HG03520 (cell line): ENCODE results near the gene RGL1.

Experiments used
- ATAC-seq: cut with Tn5 transposase; IDR thresholded peaks from one replicate; pipeline ENCODE4 v1.9.1; 2021; ENCODE audit warnings: mild to moderate bottlenecking, moderate library complexity; ENCODE audit not compliant: unreplicated experiment

The RGL1 gene

DNA sequence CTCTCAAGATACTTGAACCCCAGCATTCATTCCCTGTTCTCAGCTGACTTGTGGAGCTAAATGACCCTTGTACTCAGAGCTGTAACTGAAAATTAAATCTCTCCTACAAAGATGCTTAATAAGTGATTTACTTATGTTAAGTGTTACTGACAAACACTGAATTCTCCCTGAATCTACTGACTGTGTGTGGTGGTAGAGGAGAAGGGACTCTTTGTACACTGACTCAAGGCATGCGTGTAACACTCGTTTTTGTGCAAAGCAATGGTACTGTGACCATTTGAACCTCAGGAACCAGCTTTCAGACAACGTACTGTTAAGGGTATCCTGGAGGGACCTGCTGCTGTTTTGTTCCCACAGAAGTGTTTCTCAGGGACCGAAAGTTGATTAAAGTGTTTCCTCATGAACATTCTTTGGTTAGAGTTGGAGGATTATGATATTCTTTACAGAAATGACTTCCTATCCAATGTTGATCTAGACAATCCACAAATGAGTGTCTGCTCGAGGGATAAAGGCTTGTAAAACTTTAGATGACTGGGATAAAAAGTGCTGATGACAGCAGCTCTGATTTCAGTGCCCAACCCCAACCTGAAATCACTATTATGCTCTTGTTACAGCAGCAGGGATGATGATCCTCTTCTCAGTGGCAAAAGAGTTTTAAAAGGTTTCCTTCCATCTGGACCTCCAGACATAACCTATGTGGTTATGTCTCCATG, 12.8 kb downstream of the RGL1 start:
- no peak for ATAC-seq

DNA sequence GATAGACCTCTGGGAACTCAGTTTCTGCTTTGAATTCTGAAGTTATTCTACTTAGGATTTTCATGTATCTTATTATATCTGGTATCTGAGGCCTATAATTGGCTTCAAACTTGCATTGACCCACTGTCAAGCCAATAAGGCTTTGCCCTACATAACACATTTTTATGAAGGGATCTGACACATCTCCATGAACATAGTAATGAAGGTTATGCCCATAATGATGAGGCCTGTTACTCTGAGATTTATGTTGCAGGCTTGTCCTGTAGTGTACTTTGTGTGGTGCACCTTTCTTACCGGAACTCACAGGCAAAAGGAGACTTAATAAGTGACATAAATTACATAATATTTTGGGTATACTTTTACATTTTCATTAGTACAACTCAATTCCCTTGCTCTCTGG, 14.1 kb downstream of the RGL1 start:
- no peak for ATAC-seq

DNA sequence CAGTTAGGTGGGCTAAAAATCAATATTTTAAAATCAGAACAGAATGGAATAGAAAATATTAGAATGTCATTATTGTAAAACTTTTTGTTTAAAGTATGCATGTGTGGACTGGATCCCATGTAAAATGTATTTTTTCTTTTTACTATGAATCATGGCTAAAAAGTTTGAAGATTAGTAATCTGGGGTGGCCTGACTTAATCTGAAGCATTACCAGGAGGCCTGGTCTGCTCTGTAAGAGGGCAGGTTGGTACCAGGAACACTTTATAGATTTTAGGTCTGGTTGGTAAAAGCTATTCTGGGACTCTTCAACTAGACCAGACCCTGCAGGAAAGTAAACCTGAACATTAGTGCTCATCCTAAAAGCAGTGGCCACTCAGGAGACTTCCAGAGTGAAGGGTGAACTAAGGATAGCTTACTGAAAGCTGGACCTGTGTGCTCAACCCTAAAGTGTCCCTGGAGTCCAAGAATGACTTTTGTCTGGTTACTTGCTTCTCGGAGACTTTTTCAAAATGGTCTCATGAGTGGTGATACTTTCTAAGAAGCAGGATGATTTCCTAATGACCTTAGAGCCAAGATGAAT, 16.5 kb downstream of the RGL1 start:
- ATAC-seq = no peak

DNA sequence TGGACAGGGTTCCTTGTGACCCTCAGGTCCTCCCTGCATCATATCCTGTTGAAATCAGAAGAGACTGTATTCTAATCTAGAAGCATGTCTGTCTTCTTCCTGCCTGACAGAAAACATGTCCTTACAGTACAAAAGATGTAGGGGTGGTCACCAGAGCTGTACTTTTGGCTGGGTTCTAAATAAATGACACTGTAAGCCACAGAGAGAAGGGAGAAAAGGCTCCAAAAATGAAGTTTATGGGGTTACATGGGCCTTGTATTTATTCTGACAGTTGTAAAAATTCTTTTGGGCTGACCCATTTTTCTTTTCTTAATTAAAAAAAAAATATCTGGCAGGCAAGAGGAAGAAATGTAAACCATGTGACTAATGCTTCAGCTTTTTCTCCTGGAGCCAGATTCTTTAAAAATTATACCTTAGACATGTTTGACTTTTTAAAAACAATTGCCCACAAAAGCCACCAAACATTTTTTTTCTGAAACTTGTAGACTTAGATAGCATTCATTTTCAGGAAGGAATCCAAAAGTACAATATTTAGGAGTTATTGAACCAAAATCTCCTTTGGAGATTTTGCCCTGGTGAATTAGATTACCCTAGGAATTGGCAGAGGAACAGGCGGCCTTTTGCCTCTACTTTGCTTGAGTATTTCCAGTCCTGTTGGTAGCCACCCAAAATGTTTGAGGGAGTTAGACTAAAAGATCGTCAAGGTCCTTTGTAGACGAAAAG, 17.1 kb downstream of the RGL1 start:
- no peak for ATAC-seq

DNA sequence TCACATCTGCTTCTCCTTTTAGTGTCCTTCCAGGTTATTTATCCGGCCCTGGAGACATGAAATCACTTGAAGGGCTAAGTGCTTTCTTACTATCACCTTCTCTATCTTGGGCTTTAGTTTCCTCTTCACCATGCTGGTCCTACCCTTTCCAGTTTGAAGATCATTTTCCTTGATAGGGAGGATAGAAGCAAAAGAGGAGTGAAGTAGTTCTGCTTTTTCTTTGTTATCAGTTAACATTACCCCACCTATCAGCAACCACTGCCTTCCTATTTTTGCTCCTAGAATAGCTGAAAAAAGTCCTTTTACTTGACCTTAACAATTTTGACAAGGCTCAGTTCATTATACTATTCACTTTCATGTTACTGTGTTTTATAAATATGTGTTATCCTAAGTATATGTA, 19.4 kb downstream of the RGL1 start:
- ATAC-seq = no peak

DNA sequence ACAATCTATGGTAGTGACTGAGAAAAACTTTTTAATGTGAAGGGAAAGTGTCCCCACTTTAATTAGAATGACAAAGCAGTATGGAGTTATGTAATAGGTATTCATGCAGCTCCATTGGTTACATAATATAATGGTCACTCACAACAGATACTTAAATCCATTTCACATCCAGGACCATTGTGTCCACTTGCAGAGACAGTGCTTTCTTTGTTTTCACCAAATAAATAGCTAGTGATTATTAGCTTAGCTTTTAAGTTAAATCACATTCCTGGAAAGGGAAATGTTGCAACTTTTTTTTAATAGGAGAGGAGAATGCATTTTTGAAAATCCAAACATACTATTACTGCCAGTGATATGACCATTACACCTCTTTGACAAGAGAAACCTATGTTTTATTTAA, 22.9 kb downstream of the RGL1 start:
- ATAC-seq = no peak

DNA sequence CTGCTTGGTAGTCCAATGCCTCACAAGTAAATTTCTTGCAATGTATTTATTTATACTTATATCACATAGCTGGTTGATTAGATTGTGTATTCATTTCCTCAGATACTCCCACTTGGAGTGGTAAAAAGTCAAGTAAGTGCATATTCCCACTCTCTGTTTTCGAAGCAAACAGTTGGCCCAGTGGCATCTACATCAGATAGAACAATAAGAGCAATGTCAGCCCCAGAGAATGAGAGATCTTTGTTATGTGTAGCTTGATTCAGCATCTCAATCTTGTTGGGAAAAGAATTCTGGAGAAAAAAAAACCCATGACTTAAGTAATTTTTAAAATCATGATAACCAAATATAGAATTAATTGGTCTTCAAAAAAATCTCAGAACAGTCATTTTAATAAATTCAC, 25.5 kb downstream of the RGL1 start:
- ATAC-seq = no peak

DNA sequence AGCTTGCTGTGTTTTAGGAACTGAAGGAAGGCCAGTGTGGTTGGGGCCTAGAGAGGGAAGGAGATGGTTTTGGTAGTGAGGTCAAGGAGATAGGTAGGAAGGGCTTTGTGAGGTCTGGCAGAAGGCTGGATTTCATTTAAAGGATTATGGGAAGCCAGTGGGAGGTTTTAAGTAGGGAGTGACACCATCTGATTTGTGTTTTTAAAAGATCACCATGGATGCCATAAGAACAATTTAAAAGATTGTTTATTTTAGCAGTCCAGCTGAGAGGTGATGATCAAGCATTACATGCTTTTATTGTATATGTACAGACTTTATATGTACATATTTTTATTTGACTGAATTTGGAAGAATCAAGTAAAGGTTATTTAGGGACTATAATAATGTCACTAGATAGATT, 26.4 kb downstream of the RGL1 start:
- no peak for ATAC-seq

DNA sequence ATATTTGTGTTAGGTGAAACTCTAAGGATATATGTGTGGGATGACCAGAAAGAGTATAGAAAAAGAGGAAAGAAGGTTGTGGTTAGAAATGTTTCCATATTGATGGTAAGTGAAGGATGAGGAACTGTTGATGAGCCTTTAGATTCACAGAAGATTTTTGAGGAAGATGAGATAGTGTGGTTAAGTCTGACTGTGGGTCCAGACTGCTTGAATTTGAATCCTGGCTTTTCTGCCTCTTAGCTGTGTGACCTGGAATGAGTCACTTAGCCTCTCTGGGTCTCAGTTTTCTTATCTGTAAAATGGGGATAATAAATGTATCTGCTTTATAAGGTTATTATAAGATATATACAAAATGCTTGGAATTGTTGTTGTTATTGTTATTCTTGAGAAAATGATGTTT, 27.5 kb downstream of the RGL1 start:
- ATAC-seq = no peak

DNA sequence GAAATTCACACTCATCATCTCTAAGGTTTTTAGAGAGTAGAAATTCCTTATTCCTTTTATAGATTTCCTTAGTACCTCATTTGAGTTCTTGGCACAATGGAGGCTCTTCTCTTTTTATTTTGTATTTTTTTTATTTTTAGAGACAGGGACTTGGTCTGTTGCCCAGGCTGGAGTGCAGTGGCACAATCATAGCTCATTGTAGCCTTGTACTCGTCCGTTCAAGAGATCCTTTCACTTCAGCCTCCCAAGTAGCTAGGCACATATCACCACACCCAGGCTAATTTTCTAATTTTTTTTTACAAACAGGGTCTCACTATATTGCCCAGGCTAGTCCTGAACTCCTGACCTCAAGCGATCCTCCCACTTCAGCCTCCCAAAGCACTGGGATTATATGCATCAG, 29.6 kb downstream of the RGL1 start:
- ATAC-seq = no peak

DNA sequence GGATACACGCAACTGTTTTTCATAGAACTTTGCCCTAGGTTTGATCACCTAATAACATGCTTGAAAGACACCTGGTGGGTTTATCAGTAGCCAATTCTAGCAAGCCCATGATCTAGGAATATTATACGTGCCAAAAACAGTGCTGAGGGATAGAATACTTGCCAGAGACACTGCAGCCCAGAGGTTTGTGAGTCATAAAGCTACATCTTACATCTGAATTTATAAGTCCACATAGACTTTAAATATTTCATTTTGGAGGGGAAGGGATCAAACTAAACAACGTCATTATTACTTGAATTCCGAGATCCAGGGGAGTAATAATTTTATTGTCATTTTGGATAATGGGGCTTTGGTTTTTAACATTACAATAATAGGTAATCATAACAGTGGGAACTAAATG, 31.7 kb downstream of the RGL1 start:
- ATAC-seq = no peak

DNA sequence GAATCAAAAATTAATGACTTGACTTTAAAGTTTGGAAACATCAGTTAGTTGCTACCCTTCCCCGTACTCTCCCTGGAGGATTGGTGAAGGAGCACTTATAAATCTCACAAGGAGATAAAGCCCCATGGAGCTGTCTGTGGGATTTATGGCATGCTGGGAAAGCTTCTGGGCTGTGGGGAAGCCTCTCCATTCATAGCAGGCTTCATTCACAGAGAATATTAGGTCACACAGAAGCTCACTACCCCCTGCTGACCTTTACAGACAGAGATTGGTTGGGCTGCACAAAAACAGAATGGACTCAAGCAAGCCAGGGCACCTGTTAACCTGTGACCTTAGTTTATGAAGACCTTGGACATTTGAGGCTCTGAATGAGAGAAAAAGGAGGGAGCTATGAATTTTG, 32.1 kb downstream of the RGL1 start:
- ATAC-seq = no peak

DNA sequence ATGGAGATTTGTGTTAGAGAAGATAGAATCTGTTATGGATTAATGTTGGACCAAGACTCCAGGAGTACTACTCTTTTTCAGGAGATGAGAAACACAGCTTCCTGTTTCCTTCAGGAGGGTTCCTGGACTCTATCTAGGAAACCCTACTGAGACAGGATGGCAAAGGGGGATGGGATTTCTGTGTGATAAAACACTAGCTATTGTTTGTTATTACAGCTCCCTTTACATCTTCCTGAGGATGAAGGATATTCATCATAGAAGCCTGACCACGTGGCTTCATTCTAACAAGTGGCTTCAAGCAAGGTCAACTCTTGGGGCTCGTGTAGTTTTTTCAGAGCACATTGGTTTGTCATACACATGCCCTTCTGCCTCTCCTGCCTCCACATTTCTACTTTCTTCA, 33.3 kb downstream of the RGL1 start:
- ATAC-seq = no peak

DNA sequence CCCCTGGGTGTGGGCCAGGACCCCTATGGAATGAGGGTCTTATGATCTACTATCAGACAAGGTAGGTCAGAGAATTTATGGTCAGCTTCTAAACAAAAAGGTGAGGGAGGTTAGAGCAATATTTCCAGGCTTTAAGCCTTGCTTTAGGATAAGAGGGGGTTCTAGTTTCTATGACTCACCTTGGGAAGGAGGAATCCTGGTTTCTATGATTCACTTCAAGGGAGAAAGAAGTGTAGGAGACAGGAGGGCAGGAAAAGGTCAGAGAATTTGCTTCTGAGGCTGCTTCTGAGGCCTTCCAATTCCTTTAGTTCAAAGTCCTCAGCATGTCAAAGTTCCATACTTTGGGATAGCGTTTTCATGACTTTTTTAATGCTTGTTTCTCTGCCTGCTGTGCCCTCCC, 35.2 kb downstream of the RGL1 start:
- no peak for ATAC-seq

DNA sequence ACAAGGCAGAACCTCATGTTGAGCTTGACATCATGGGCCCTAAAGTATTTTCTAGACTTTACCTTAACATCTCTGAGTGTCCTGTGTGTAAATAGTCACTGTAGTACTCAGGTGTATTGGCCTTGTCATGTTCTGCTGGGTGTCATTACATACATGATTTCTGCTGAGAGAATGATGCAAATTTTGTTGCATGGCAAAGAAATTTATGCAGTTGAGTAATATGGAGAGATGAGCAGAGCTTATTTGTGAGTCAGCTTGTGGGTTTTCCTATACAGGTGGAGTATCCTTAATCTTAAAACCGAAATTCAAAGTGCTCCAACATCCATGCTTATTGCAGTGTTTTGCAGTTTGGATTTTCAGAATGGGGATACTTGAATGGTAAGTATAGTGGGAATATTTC, 36.6 kb downstream of the RGL1 start:
- no peak for ATAC-seq

DNA sequence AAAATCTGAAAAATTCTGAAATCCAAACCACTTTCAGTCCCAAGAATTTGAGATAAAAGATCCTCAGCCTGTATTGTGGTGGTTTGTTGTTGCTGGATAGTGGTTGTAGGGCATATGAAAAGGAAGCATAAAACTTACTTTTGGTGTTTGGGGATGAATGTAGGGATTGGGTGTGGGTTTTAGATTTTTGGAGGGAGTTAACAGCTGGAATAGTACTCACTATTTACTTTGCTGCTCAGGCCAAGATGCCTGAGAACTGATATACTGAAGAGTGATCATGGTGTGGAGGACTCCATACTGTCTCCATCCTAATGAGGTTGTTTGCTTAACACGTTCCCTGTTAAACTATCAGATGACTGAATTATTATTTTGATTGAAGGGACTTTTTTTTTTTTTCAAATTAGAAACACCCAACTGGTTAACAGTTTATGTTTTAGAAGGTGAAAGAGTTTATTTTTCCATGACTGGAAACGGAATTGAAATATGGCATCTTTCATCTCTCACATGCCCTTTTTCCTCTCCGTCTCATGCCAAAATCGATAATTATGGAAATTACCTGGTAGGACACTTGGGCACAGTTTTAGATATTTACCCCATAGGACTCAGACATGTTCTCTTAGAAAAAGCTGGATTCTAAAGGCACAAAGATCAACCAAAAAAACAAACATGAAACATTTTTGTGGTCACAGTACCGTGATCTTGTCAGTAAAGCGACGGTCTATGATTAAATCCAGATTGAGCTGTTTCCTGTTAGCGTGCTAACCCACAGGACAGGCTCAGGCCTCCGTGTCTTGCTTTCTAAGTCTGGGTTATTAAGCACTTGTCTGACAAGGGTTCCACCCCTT, 37.3 kb downstream of the RGL1 start:
- peak; percentile 89 for ATAC-seq

DNA sequence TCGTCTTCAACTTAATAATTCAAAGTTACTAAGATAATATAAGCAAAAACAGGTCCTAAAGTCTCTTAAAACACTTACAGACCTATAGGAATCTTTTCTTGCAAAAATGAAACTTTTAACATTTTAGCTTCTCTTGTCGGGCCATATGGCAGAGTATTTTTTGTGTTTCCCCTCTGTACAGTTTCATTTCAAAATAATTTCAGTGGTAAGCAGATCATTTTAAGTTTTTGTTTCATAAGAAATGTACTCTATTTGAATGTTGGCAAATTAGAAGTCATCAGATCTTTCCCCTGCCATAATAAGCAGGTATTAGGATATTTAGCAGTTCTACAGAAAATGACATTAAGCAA, 37.9 kb downstream of the RGL1 start:
- ATAC-seq = peak; percentile 25

DNA sequence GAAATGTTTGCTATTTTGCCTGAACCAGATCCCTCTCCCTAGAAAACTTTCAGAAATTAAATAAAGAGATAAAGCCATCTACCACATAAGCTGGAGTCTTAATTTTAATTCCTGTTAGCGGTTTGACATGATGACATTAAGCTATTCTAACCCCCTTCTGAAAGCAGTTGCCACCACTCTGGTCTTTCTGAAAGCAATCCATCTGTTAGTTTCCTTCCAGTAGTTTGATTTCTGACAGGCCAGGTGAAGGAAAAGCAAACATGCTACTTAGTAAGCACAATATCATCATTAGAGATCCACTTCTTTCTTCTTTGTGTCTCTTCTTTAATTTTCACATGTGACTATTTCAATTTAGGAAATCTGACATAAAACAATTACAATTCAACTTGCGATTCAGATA, 39.9 kb downstream of the RGL1 start:
- ATAC-seq = no peak

DNA sequence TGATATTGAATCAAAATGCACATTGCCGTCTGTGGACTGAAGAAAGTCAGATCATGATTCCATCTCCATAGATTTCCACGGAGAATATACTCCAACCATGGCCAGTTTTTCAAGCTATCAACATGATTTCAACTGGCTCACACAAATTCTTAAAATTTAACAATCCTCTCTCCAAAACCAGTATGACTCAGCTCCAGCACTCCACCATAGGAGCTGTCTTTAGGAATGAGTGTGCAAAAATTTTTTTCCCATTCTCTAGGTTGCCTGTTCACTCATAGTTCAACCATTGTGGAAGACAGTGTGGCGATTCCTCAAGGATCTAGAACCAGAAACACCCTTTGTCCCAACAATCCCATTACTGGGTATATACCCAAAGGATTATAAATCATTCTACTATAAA, 40.8 kb downstream of the RGL1 start:
- ATAC-seq = no peak

DNA sequence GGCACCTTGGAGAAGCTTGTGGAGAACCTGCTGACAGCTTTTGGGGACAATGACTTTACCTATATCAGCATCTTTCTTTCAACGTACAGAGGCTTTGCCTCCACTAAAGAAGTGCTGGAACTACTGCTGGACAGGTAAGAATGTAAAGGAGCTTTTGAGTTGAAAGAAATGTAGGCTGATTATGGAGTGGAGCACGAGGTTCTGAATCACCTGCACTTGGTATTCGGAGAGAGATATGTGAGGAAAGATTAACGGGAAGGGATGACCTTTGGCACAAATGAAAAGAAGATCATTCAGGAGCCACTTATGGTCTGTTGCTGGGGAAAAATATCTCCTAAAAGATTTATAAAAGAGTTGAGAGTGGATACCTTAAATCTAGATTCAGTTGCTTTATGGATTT, 42.7 kb downstream of the RGL1 start:
- ATAC-seq = no peak

DNA sequence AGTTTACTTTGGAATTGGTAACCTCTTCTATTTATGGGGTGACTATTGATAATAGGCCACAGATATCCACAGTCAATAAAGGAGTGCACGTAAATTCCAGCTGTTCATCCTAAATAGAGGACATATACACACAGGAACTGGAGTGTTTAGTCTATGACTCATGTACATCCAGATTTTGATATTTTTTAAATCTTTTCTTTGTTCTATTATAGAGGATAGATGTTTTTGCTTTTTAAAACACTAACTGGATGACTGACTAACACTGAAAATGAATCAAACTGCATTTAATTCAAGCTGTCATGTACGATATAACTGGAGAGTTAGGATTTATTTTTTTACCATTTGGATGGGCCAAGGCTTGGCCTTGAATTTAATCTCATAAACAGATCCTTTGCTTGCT, 45.9 kb downstream of the RGL1 start:
- ATAC-seq = no peak

DNA sequence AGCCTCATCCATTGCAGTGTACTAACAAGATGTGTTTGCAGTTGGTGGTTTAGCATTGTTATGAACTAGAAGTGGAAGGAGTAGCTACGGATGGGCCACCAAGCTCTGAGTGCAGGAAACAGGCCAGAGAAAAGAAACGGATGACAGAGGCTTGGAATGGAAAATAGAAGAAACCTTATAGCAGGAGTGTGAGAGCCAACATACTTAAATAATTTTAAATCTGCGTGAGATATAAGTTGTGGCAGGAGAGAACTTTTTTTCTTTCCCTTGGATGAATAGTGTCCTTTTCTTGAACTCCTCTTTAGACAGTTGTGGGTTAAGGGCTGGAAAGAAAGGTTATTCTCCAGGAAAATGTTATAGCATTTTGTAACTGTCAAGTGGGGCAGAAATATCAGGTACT, 54.2 kb downstream of the RGL1 start:
- no peak for ATAC-seq
